ENCODE data around the gene GATAD2B. TPM values are rescaled to one million over a fixed set of nuclear protein-coding genes. Genes with fewer than 3 reads are reported as not detected.

GATAD2B gene
- total and polyA plus RNA-seq, 2 of the 4 experiments (the other 2 are of a cell fraction): 3.8 to 6.2 TPM

- Histone ChIP-seq H2BK15ac (ENCODE audit: low read depth, low read length) (no peak overlapping the region), H3K9me3 (ENCODE audit: control insufficient read depth, insufficient read depth, low read length) (no peaks in the 10 kb centered on the region), H2AK5ac (ENCODE audit: low read depth, low read length) (no peak overlapping the region), H3K4me1 (ENCODE audit: control insufficient read depth, insufficient read depth, low read length) (0 out of 2 replicates have a peak, but pooled peaks cover 3% of the 10 kb centered on the region), H3K27ac (ENCODE audit: insufficient read depth, low read length) (no peak overlapping the region), H2AFZ (replicated peaks; ENCODE audit: low read length, poor library complexity) (no peak overlapping the region), H3K27me3 (ENCODE audit: control insufficient read depth, insufficient read depth, low read length) (no peaks in the 10 kb centered on the region), H4K5ac (ENCODE audit: low read depth, low read length) (no peak overlapping the region), H3K56ac (ENCODE audit: extremely low read depth, insufficient read depth, low read length) (no peak overlapping the region), H3K4me3 (ENCODE audit: insufficient read depth, low read depth, low read length) (no peak overlapping the region), H4K91ac (ENCODE audit: insufficient read depth, low read depth, low read length) (no peak overlapping the region), H2BK120ac (ENCODE audit: low read depth, low read length) (no peak overlapping the region), H3K36me3 (ENCODE audit: control insufficient read depth, insufficient read depth, low read length) (peaks cover 29% of the 10 kb centered on the region), H3K9ac (ENCODE audit: low read depth, low read length) (no peak overlapping the region), H2AK9ac (replicated peaks; ENCODE audit: low read depth, low read length, poor library complexity) (no peak overlapping the region), H3K18ac (ENCODE audit: low read depth, low read length) (no peak overlapping the region), H3K4me2 (ENCODE audit: low read depth, low read length) (no peak overlapping the region), H3K23ac (ENCODE audit: low read depth, low read length) (no peak overlapping the region), H3K14ac (replicated peaks; ENCODE audit: low read depth, low read length) (no peak overlapping the region), H4K8ac (ENCODE audit: low read depth in 2 of 2, low read length in 2 of 2) (no peak overlapping the region), H3K79me1 (ENCODE audit: low read depth in 1 of 2, low read length in 2 of 2) (0 out of 4 replicates have a peak, but pooled peaks cover 2 to 4% of the 10 kb centered on the region in 2 experiments), H3K9me1 (ENCODE audit: insufficient read depth, low read length) (0 out of 2 replicates have a peak, but pooled peaks cover 6% of the 10 kb centered on the region), H4K20me1 (ENCODE audit: insufficient read depth, low read length) (no peaks in the 10 kb centered on the region), H2BK20ac (ENCODE audit: low read depth, low read length) (no peak overlapping the region), H2BK5ac (ENCODE audit: low read depth, low read length, poor library complexity, severe bottlenecking) (no peak overlapping the region), H3K4ac (ENCODE audit: low read depth, low read length) (peak overlapping the region; percentile 5; the same call in 1 of the 2 replicates)
- ATAC-seq (ENCODE audit: low read depth) (peak; percentile 33; the same call in 1 of the 2 replicates), DNase-seq (no peak)
- intact Hi-C loops (cut with micrococcal nuclease): no loop called here
- POLR2A ChIA-PET (ENCODE audit: unreplicated experiment): no interaction called here
- CTCF ChIA-PET: interaction anchor here (0.7 to 1.4 kb wide), 2 partner anchors 9 to 17 kb away, joined by 3 read pairs; no protein-coding TSS in a partner anchor
- dilution Hi-C loops (cut with HindIII; ENCODE audit: low sequenced_read_pairs, unreplicated experiment): loop anchor here (25.0 kb wide), 1 partner anchor 106 kb away; the partner anchor contains the start of gene GATAD2B
- BruUV-seq (replicated peaks): no TSS peak
- TF ChIP-seq RCOR1 (IDR thresholded peaks at IDR 0.05; ENCODE audit: insufficient replicate concordance, low read length) (no peak), CEBPB (IDR thresholded peaks at IDR 0.05; ENCODE audit: low read depth, low read length) (peak; percentile 35; the same call in 1 of the 2 replicates)
- WGBS, 2 experiments (ENCODE audit: extremely low coverage in 2 of 2, insufficient read length in 1 of 2): 35% methylated on average over 2 of the region's 11 CpGs; no CpG with 5 or more reads in 1 of the 2 experiments
- in situ Hi-C loops (cut with MboI; ENCODE audit: low sequenced_read_pairs): no loop called here
Observed at GRCh38 chr1:153805886-153806719, 116.7 kb downstream of the GATAD2B start.
